Bone marrow (tissue), 2 donors: Measurements from ENCODE around the gene FN1.

ENCODE experiments used
- DNase-seq, 2 donors: peaks; one replicate each; lab custom pipeline; 2025; lab: John Stamatoyannopoulos, UW

The FN1 gene

GRCh38 chr2:215407061-215407460 is 28.8 kb downstream of the FN1 start:
- DNase-seq: no peak

- DNase-seq: no peak
Observed at GRCh38 chr2:215405722-215406581, 29.9 kb downstream of the FN1 start.

GRCh38 chr2:215404348-215405012 is 31.4 kb downstream of the FN1 start:
- DNase-seq: no peak

DNA sequence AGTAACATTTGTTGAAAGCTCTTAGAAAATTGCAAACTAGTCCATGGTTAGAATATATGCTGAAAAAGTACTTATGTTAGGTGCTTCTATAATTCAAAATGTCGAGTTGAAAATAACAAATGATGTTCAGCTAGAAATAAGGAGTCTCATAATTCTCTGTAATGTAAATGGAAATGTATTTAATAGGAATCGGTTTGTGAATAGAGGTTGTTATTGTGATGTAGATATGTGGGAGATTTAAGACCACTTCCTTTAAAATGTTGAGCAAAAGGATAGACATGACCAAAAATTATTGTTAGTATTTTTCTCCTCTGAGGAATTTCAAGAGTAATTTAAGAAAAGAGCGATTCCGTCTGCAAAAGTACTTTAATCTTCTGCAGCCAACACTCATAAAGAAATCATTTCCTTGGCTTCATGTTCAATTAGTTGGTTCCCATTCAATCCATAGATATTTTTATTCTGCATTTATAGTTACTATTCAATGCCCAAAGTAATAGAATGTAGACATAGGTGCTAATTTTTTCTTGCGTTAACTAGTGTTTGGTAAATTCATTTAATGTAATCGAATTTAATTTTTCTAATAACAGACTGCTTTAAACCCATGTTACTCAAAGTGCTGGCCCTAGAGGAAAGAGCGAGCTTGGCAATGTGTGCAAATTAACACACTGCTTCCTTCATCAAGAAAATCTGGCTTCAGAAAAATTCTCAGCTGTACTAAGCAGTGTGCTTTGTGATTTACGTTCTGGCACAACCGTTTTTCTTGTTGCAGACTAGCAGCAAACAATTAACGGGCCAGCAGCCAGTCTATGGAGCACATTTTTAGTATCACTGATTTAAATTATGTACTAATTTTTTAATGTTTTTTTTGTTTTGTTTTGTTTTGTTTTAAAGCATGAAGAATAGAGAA is 32.2 kb downstream of the FN1 start:
- no peak for DNase-seq

- no peak for DNase-seq
Observed at GRCh38 chr2:215401896-215402379, 33.9 kb downstream of the FN1 start.

GRCh38 chr2:215399067-215399716 is 36.7 kb downstream of the FN1 start:
- DNase-seq: no peak

GRCh38 chr2:215397632-215398341 is 38.1 kb downstream of the FN1 start:
- DNase-seq: no peak

GRCh38 chr2:215396595-215397313 is 39.1 kb downstream of the FN1 start:
- no peak for DNase-seq

- DNase-seq: no peak
Observed at GRCh38 chr2:215395687-215396460, 40.0 kb downstream of the FN1 start.

GRCh38 chr2:215394102-215394805 is 41.6 kb downstream of the FN1 start:
- no peak for DNase-seq

- no peak for DNase-seq
Observed at GRCh38 chr2:215392687-215393270, 43.1 kb downstream of the FN1 start.

GRCh38 chr2:215392164-215392563 is 43.7 kb downstream of the FN1 start:
- no peak for DNase-seq

DNA sequence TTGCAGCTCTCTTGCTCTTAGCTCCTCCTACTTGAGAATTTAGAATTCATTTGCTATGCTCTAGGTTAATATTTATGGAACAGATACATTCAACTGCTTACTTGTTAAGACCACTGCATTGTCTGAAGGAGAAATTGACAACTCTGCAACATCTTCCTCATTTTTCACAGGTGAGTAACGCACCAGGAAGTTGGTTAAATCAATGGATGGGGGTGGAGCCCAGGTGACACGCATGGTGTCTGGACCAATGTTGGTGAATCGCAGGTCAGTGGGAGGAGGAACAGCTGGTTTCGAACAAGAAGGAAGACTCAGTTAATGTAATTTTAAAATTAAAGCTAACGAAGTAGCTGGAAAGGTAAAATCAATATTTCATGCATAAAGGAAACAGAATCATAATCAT is 44.3 kb downstream of the FN1 start:
- DNase-seq: no peak

GRCh38 chr2:215390550-215390913 is 45.3 kb downstream of the FN1 start:
- no peak for DNase-seq

DNA sequence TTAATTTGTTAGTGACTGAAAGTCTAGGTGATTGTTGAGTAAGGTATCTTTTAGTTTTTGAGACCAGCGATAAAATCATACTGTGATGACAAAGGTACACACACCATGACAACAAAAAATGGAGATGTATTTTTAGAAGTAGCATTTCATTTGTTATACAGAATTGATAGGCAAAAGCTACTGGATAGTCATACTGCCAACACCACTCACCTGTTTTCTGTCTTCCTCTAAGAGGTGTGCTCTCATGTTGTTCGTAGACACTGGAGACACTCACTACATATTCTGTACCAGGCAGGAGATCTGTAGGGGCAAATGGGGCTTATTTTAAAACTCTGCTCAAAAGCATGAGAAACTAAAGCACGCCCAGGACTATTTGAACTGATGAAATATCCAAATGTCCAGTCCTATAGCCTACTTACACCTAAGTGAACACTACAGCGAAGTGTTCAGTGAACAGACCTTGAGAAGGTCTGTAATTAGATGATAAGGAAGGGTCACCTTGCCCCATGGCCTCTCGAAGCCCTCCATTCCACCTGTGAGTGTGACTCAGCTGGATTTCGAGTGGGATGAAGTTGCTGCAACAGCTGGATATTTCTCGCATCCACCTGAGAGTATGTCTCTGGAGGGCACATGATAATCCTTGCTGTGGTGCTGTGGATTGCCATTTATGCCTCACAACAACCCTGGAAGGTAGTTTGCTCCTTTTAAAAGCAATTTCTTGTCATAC is 47.7 kb downstream of the FN1 start:
- DNase-seq: no peak

GRCh38 chr2:215386566-215386965 is 49.3 kb downstream of the FN1 start:
- no peak for DNase-seq

GRCh38 chr2:215384710-215385109 is 51.2 kb downstream of the FN1 start:
- no peak for DNase-seq
